Measurements from ENCODE around the gene NCOA7. TPM values are rescaled to one million over a fixed set of nuclear protein-coding genes. Genes with fewer than 3 reads are reported as not detected.

NCOA7 gene
- total RNA-seq, 1 experiment from 2014 or later: 13.8 TPM

GRCh38 chr6:125789576-125790357 lies 993 bp upstream of the NCOA7 start (continued):
- no peak for TF ChIP-seq ZBTB33 (IDR thresholded peaks at IDR 0.05; ENCODE audit: extremely low read depth, insufficient replicate concordance, low read length)
- TF ChIP-seq RAD21 (IDR thresholded peaks at IDR 0.05; ENCODE audit: low read depth): no peak

- no peaks in the 10 kb centered on the region for H3K27me3 ChIP-seq (ENCODE audit: insufficient read depth, low read length)
- ChIA-PET RAD21 (ENCODE audit: low non-redundant PET in 1 of 2, low total read pairs in 2 of 2, uncharacterized antibody in 2 of 2, unreplicated experiment in 2 of 2) (interaction anchor here (1.7 to 1.9 kb wide), 2 partner anchors 165 kb away, joined by 5 to 7 read pairs; partner anchors contain the start of gene HINT3 (in 2 of the 2)), CTCF (interaction anchor here (0.9 to 3.0 kb wide), 14 partner anchors 10 to 204 kb away, joined by 3 to 24 read pairs (median 4); partner anchors contain the start of genes HINT3 and TRMT11), POLR2A (interaction anchor here (1.6 to 3.6 kb wide), 4 partner anchors 10 to 195 kb away, joined by 3 to 25 read pairs (median 11); partner anchors contain the start of genes HINT3 and TRMT11)
- peak overlapping the region; percentile 92 for H2AFZ ChIP-seq (ENCODE audit: low read depth, low read length, poor library complexity, severe bottlenecking)
- no peaks in the 10 kb centered on the region for H3K36me3 ChIP-seq (ENCODE audit: control insufficient read depth in 1 of 2, insufficient read depth in 2 of 2, low read length in 2 of 2)
- peak overlapping the region; percentile 90 for H3K4me2 ChIP-seq (ENCODE audit: low read length)
- H3K4me3 ChIP-seq (replicated peaks in 1 of 2; ENCODE audit: low read depth in 1 of 2, low read length in 2 of 2): peak overlapping the region; percentile 78 to 80
- peak overlapping the region; percentile 75 for H3K27ac ChIP-seq (ENCODE audit: low read depth, low read length)
- ATAC-seq (peak; percentile 51), DNase-seq (ENCODE audit: low read depth, low spot score) (no peak)
- H4K20me1 ChIP-seq (ENCODE audit: insufficient read depth): no peaks in the 10 kb centered on the region
- peak overlapping the region; percentile 62 for H3K9ac ChIP-seq (ENCODE audit: low read length)
- H3K4me1 ChIP-seq (ENCODE audit: control insufficient read depth in 1 of 2, insufficient read depth in 2 of 2, low read length in 2 of 2): peaks cover 20 to 25% of the 10 kb centered on the region in 2 experiments; a peak in 3 of 4 replicates
- no peaks in the 10 kb centered on the region for H3K79me2 ChIP-seq (ENCODE audit: insufficient read depth, low read length)
- no peaks in the 10 kb centered on the region for H3K9me3 ChIP-seq (ENCODE audit: control insufficient read depth in 1 of 2, insufficient read depth in 1 of 2, low read depth in 1 of 2, low read length in 2 of 2)
- H3K9me2 ChIP-seq (ENCODE audit: insufficient read depth): no peaks in the 10 kb centered on the region
- intact Hi-C loops (cut with micrococcal nuclease): loop anchor here (2.0 kb wide), 2 partner anchors 166 to 184 kb away; partner anchors contain the start of gene HINT3
- TSS peak; percentile 30 for BruUV-seq (replicated peaks)
- TF ChIP-seq POLR2A (IDR thresholded peaks at IDR 0.05; ENCODE audit: borderline replicate concordance, extremely low read depth, insufficient read depth, insufficient read length) (no peak), ZFX (IDR thresholded peaks at IDR 0.05) (no peak), ZBTB33 (IDR thresholded peaks at IDR 0.05; ENCODE audit: extremely low read depth, insufficient replicate concordance, low read length) (no peak), EZH2 (IDR thresholded peaks at IDR 0.05) (no peak), REST (IDR thresholded peaks at IDR 0.05; ENCODE audit: low read depth) (no peak), CBX3 (IDR thresholded peaks at IDR 0.05; ENCODE audit: low read depth) (0 out of 2 replicates have a peak, but pooled peaks have one; percentile 58), ZNF274 (IDR thresholded peaks at IDR 0.05; ENCODE audit: low read depth, low read length) (no peak), ELF1 (IDR thresholded peaks at IDR 0.05; ENCODE audit: borderline replicate concordance, low read depth) (no peak), RAD21 (IDR thresholded peaks at IDR 0.05; ENCODE audit: low read depth) (peak; percentile 43), EZH2phosphoT487 (IDR thresholded peaks at IDR 0.05; ENCODE audit: borderline replicate concordance) (no peak), TCF7L2 (IDR thresholded peaks at IDR 0.05; ENCODE audit: borderline replicate concordance, extremely low read depth, insufficient read depth, insufficient read length) (no peak), POLR2AphosphoS5 (IDR thresholded peaks at IDR 0.05; ENCODE audit: low read depth, low read length) (no peak)
- TF ChIP-seq, protein P1, sequence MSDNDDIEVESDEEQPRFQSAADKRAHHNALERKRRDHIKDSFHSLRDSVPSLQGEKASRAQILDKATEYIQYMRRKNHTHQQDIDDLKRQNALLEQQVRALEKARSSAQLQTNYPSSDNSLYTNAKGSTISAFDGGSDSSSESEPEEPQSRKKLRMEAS (IDR thresholded peaks at IDR 0.05): peak; percentile 2; the same call in 1 of the 2 replicates
Observed at GRCh38 chr6:125791151-125791819, 525 bp downstream of the NCOA7 start.
